Activated CD8-positive, alpha-beta T cell treated with anti-CD3 and anti-CD28 coated beads for 36 hours (primary cell): ENCODE measurements around the gene CCL7. TPM values are rescaled to one million over a fixed set of nuclear protein-coding genes. Genes with fewer than 3 reads are reported as not detected.

Source experiments
- ATAC-seq: fragments of 200-7000 bp; cut with Tn5 transposase; one replicate; pipeline ENCODE4 v1.10.0; 2021; ENCODE audit warnings: mild to moderate bottlenecking, moderate library complexity
- CTCF ChIA-PET: fragments of 350-600 bp; sonication (Branson Sonifier 250); formaldehyde crosslinking; loops from one replicate; lab custom pipeline; 2021; ENCODE audit warnings: antibody characterized with exemption; lab: Charles Lee
- POLR2A ChIA-PET: fragments of 350-600 bp; sonication (Branson Sonifier 250); formaldehyde crosslinking; loops from one replicate; lab custom pipeline; 2021; ENCODE audit warnings: antibody characterized with exemption; lab: Charles Lee
- DNase-seq: peaks from one replicate; pipeline ENCODE4 v3.0.0-alpha.2; 2020
- H3K27ac Mint-ChIP-seq: one replicate; pipeline ENCODE4 v1.8.0; 2021; ENCODE audit warnings: mild to moderate bottlenecking, mixed read lengths
- H3K27me3 Mint-ChIP-seq: one replicate; pipeline ENCODE4 v1.8.0; 2021; ENCODE audit warnings: mixed read lengths
- H3K36me3 Mint-ChIP-seq: one replicate; pipeline ENCODE4 v1.8.0; 2021; ENCODE audit warnings: low read depth, mixed read lengths
- H3K4me1 Mint-ChIP-seq: one replicate; pipeline ENCODE4 v1.8.0; 2021; ENCODE audit warnings: low read depth, mixed read lengths
- H3K4me3 Mint-ChIP-seq: one replicate; pipeline ENCODE4 v1.8.0; 2021; ENCODE audit warnings: mild to moderate bottlenecking, moderate library complexity, mixed read lengths
- H3K9me3 Mint-ChIP-seq: one replicate; pipeline ENCODE4 v1.8.0; 2021; ENCODE audit warnings: mixed read lengths
- CTCF ChIP-seq: fragments of 200-600 bp; IDR thresholded peaks from one replicate; pipeline ENCODE4 v1.8.0; 2022; ENCODE audit warnings: antibody characterized with exemption, mild to moderate bottlenecking
- intact Hi-C: fragments of 100-400 bp; cut with micrococcal nuclease; formaldehyde crosslinking; loops from one replicate; pipeline ENCODE4 v1.10.0; 2022
- total RNA-seq, 2 experiments: library from RNA; stranded (reverse); gene quantifications; one replicate each; pipeline ENCODE4 v1.2.3, GENCODE V29; 2021

Gene CCL7
- total RNA-seq, 2 experiments from 2014 or later: not detected

GRCh38 chr17:34300652-34301370, 30.8 kb downstream of the CCL7 start:
- H3K27me3 Mint-ChIP-seq: peaks cover 20% of the 10 kb centered on the region
- no peak overlapping the region for H3K4me3 Mint-ChIP-seq
- ATAC-seq (no peak), DNase-seq (no peak)
- H3K4me1 Mint-ChIP-seq: no peaks in the 10 kb centered on the region
- TF ChIP-seq CTCF: no peak
- H3K36me3 Mint-ChIP-seq: no peaks in the 10 kb centered on the region
- intact Hi-C loops: no loop called here
- no peak overlapping the region for H3K27ac Mint-ChIP-seq
- H3K9me3 Mint-ChIP-seq: no peaks in the 10 kb centered on the region
- CTCF ChIA-PET: interaction anchor here (1.3 to 1.9 kb wide), 3 partner anchors 21 to 100 kb away, joined by 3 to 6 read pairs (median 5); no protein-coding TSS in a partner anchor
- POLR2A ChIA-PET: no interaction called here

GRCh38 chr17:34301986-34302385, 32.0 kb downstream of the CCL7 start:
- ChIA-PET POLR2A (no interaction called here), CTCF (interaction anchor here (1.3 to 1.9 kb wide), 2 partner anchors 20 to 60 kb away, joined by 3 to 5 read pairs; no protein-coding TSS in a partner anchor)
- DNase-seq (no peak), ATAC-seq (no peak)
- no peak overlapping the region for H3K27ac Mint-ChIP-seq
- intact Hi-C loops: no loop called here
- H3K4me3 Mint-ChIP-seq: no peak overlapping the region
- no peaks in the 10 kb centered on the region for H3K4me1 Mint-ChIP-seq
- H3K27me3 Mint-ChIP-seq: peaks cover 20% of the 10 kb centered on the region
- no peaks in the 10 kb centered on the region for H3K9me3 Mint-ChIP-seq
- H3K36me3 Mint-ChIP-seq: no peaks in the 10 kb centered on the region
- no peak for TF ChIP-seq CTCF

- ChIA-PET CTCF (interaction anchor here (1.9 kb wide), 1 partner anchor 59 kb away, joined by 5 read pairs; no protein-coding TSS in a partner anchor), POLR2A (interaction anchor here (0.7 kb wide), 1 partner anchor 9 kb away, joined by 3 read pairs; no protein-coding TSS in a partner anchor)
- TF ChIP-seq CTCF: no peak
- intact Hi-C loops: no loop called here
- no peaks in the 10 kb centered on the region for H3K36me3 Mint-ChIP-seq
- no peak for DNase-seq
- no peak overlapping the region for H3K4me3 Mint-ChIP-seq
- ATAC-seq: no peak
- H3K27ac Mint-ChIP-seq: no peak overlapping the region
- peaks cover 20% of the 10 kb centered on the region for H3K27me3 Mint-ChIP-seq
- no peaks in the 10 kb centered on the region for H3K4me1 Mint-ChIP-seq
- no peaks in the 10 kb centered on the region for H3K9me3 Mint-ChIP-seq
Observed at GRCh38 chr17:34302636-34303035, 32.6 kb downstream of the CCL7 start.

GRCh38 chr17:34303606-34304005, 33.6 kb downstream of the CCL7 start:
- ATAC-seq (no peak), DNase-seq (no peak)
- TF ChIP-seq CTCF: no peak
- Mint-ChIP-seq H3K27me3 (peaks cover 15% of the 10 kb centered on the region), H3K27ac (no peak overlapping the region), H3K36me3 (no peaks in the 10 kb centered on the region), H3K4me1 (no peaks in the 10 kb centered on the region), H3K9me3 (no peaks in the 10 kb centered on the region), H3K4me3 (no peak overlapping the region)
- ChIA-PET CTCF (interaction anchor here (1.3 kb wide), 1 partner anchor 58 kb away, joined by 3 read pairs; no protein-coding TSS in a partner anchor), POLR2A (no interaction called here)
- intact Hi-C loops: no loop called here

GRCh38 chr17:34305061-34305460, 35.0 kb downstream of the CCL7 start:
- ATAC-seq (no peak), DNase-seq (no peak)
- no peaks in the 10 kb centered on the region for H3K36me3 Mint-ChIP-seq
- intact Hi-C loops: no loop called here
- H3K9me3 Mint-ChIP-seq: no peaks in the 10 kb centered on the region
- ChIA-PET POLR2A (no interaction called here), CTCF (interaction anchor here (1.3 kb wide), 1 partner anchor 56 kb away, joined by 3 read pairs; no protein-coding TSS in a partner anchor)
- H3K27me3 Mint-ChIP-seq: peaks cover 6% of the 10 kb centered on the region
- H3K4me3 Mint-ChIP-seq: no peak overlapping the region
- no peak overlapping the region for H3K27ac Mint-ChIP-seq
- TF ChIP-seq CTCF: no peak
- H3K4me1 Mint-ChIP-seq: no peaks in the 10 kb centered on the region
